Measurements from ENCODE around the gene FAM76A. TPM values are rescaled to one million over a fixed set of nuclear protein-coding genes. Genes with fewer than 3 reads are reported as not detected.

Gene FAM76A
- total and polyA plus RNA-seq, 2 donors (not counting 3 experiments of a cell fraction or from before 2014, with no cell fraction given): 1.8 to 12.8 TPM

- H3K36me3 ChIP-seq (ENCODE audit: control insufficient read depth in 2 of 2, extremely low read depth in 1 of 2, insufficient read depth in 2 of 2, low read length in 2 of 2): peaks cover 0 to 4% of the 10 kb centered on the region in 2 experiments
- BruUV-seq (replicated peaks): TSS peak; percentile 53
- TF ChIP-seq POLR2AphosphoS5 (IDR thresholded peaks at IDR 0.05; ENCODE audit: insufficient read depth, low read depth, low read length): no peak
- peak; percentile 29 for TF ChIP-seq JUN (IDR thresholded peaks at IDR 0.05; ENCODE audit: borderline replicate concordance, insufficient read depth, insufficient read length, low read depth)
- TF ChIP-seq FOS (IDR thresholded peaks at IDR 0.05; ENCODE audit: borderline replicate concordance, insufficient read depth, low read length): peak; percentile 20
- DNase-seq (ENCODE audit: low read depth, low spot score) (peak; percentile 75), FAIRE-seq (peak; percentile 78)
- dilution Hi-C loops (cut with MboI; ENCODE audit: extremely low pct_ligation_motif_present, low sequenced_read_pairs): no loop called here
- H4K20me1 ChIP-seq (replicated peaks; ENCODE audit: control insufficient read depth, extremely low read depth, insufficient read depth, low read length): peaks cover 3% of the 10 kb centered on the region
- H2AFZ ChIP-seq (ENCODE audit: low read depth, low read length): peak overlapping the region; percentile 32
- CTCF ChIA-PET: interaction anchor here (0.8 to 3.5 kb wide), 6 partner anchors 10 to 57 kb away, joined by 4 to 32 read pairs (median 4); partner anchors contain the start of genes FAM76A and PPP1R8
- peak overlapping the region; percentile 100 for H3K4me2 ChIP-seq (ENCODE audit: insufficient read depth, low read length)
- peak overlapping the region; percentile 89 for H3K9ac ChIP-seq (replicated peaks; ENCODE audit: extremely low read depth, insufficient read depth, low read length)
- H3K27me3 ChIP-seq (ENCODE audit: control insufficient read depth in 2 of 2, insufficient read depth in 2 of 2, low read length in 2 of 2): no peaks in the 10 kb centered on the region
- H3K27ac ChIP-seq (ENCODE audit: insufficient read depth, low read depth, low read length): peak overlapping the region; percentile 82
- POLR2A ChIA-PET: interaction anchor here (0.9 to 3.3 kb wide), 5 partner anchors 13 to 102 kb away, joined by 3 to 67 read pairs (median 8); partner anchors contain the start of genes FAM76A and IFI6
- peak overlapping the region; percentile 63 to 99 (median 90) for H3K4me3 ChIP-seq (replicated peaks in 1 of 3; ENCODE audit: insufficient read depth in 1 of 3, low read depth in 1 of 3, low read length in 3 of 3)
- H3K9me1 ChIP-seq (replicated peaks; ENCODE audit: control insufficient read depth, extremely low read depth, insufficient read depth, low read length): no peaks in the 10 kb centered on the region
- peaks cover 57% of the 10 kb centered on the region for H3K79me2 ChIP-seq (ENCODE audit: control insufficient read depth, insufficient read depth, low read length)
- no peaks in the 10 kb centered on the region for H3K9me3 ChIP-seq (replicated peaks; ENCODE audit: control insufficient read depth, insufficient read depth, low read length)
- peaks cover 23% of the 10 kb centered on the region for H3K4me1 ChIP-seq (ENCODE audit: control insufficient read depth, extremely low read depth, insufficient read depth, low read length)
- intact Hi-C loops (cut with micrococcal nuclease): loop anchor here (1.0 kb wide), 4 partner anchors 15 to 102 kb away; partner anchors contain the start of genes FAM76A, IFI6 and PPP1R8
These were observed 48.2 kb downstream of the FAM76A start for GRCh38 chr1:27773826-27774445.

- Histone ChIP-seq H3K4me3 (replicated peaks in 1 of 3; ENCODE audit: insufficient read depth in 1 of 3, low read depth in 1 of 3, low read length in 3 of 3) (peak overlapping the region in 2 of 3 experiments; percentile 4 to 99), H3K9me3 (replicated peaks; ENCODE audit: control insufficient read depth, insufficient read depth, low read length) (no peaks in the 10 kb centered on the region), H3K36me3 (ENCODE audit: control insufficient read depth in 2 of 2, extremely low read depth in 1 of 2, insufficient read depth in 2 of 2, low read length in 2 of 2) (peaks cover 0 to 4% of the 10 kb centered on the region in 2 experiments), H3K27ac (ENCODE audit: insufficient read depth, low read depth, low read length) (peak overlapping the region; percentile 82), H3K9ac (replicated peaks; ENCODE audit: extremely low read depth, insufficient read depth, low read length) (peak overlapping the region; percentile 89), H3K4me1 (ENCODE audit: control insufficient read depth, extremely low read depth, insufficient read depth, low read length) (peaks cover 23% of the 10 kb centered on the region), H3K79me2 (ENCODE audit: control insufficient read depth, insufficient read depth, low read length) (peaks cover 63% of the 10 kb centered on the region), H3K27me3 (ENCODE audit: control insufficient read depth in 2 of 2, insufficient read depth in 2 of 2, low read length in 2 of 2) (no peaks in the 10 kb centered on the region), H4K20me1 (replicated peaks; ENCODE audit: control insufficient read depth, extremely low read depth, insufficient read depth, low read length) (peaks cover 3% of the 10 kb centered on the region), H2AFZ (ENCODE audit: low read depth, low read length) (no peak overlapping the region), H3K9me1 (replicated peaks; ENCODE audit: control insufficient read depth, extremely low read depth, insufficient read depth, low read length) (no peaks in the 10 kb centered on the region), H3K4me2 (ENCODE audit: insufficient read depth, low read length) (peak overlapping the region; percentile 100)
- CTCF ChIA-PET: interaction anchor here (0.5 to 3.5 kb wide), 5 partner anchors 10 to 49 kb away, joined by 3 to 32 read pairs (median 4); partner anchors contain the start of gene FAM76A
- TF ChIP-seq GATA2 (IDR thresholded peaks at IDR 0.05; ENCODE audit: insufficient read depth, insufficient read length, low read depth, low read length) (no peak), CTCF (IDR thresholded peaks at IDR 0.05; ENCODE audit: extremely low read depth in 1 of 2, insufficient read depth in 1 of 2, low read depth in 1 of 2, low read length in 2 of 2) (no peak), MAX (IDR thresholded peaks at IDR 0.05; ENCODE audit: insufficient read depth, insufficient read length) (no peak), MYC (IDR thresholded peaks at IDR 0.05; ENCODE audit: low read depth, low read length) (no peak), JUN (IDR thresholded peaks at IDR 0.05; ENCODE audit: borderline replicate concordance, insufficient read depth, insufficient read length, low read depth) (no peak), EZH2 (IDR thresholded peaks at IDR 0.05; ENCODE audit: borderline replicate concordance, low read depth, low read length, severe bottlenecking) (no peak), FOS (IDR thresholded peaks at IDR 0.05; ENCODE audit: borderline replicate concordance, insufficient read depth, low read length) (no peak), POLR2A (IDR thresholded peaks at IDR 0.05; ENCODE audit: low read depth, low read length) (no peak), POLR2AphosphoS5 (IDR thresholded peaks at IDR 0.05; ENCODE audit: insufficient read depth, low read depth, low read length) (no peak)
- intact Hi-C loops (cut with micrococcal nuclease) (no loop called here), dilution Hi-C loops (cut with MboI; ENCODE audit: extremely low pct_ligation_motif_present, low sequenced_read_pairs) (no loop called here)
- FAIRE-seq: no peak
- DNase-seq (ENCODE audit: low read depth, low spot score): no peak
- POLR2A ChIA-PET: interaction anchor here (3.3 kb wide), 1 partner anchor 14 kb away, joined by 67 read pairs; no protein-coding TSS in a partner anchor
- no TSS peak for BruUV-seq (replicated peaks)
These were observed 48.9 kb downstream of the FAM76A start for GRCh38 chr1:27774654-27775053.
